Osteoblast (primary cell): ENCODE measurements around the gene GAB2. TPM values are rescaled to one million over a fixed set of nuclear protein-coding genes. Genes with fewer than 3 reads are reported as not detected.

Experiments used
- DNase-seq: peaks from one replicate; pipeline ENCODE4 v3.0.0; 2011; ENCODE audit warnings: low spot score, mixed read lengths; ENCODE audit not compliant: insufficient read length; ENCODE audit errors: missing footprints
- H2AFZ ChIP-seq: 2 replicates; pipeline ENCODE4 v1.6.0; 2011; ENCODE audit warnings: mild to moderate bottlenecking, low read length
- H3K27ac ChIP-seq: 2 replicates; pipeline ENCODE4 v1.5.1; 2011; ENCODE audit warnings: mild to moderate bottlenecking, low read depth, low read length, moderate library complexity
- H3K27me3 ChIP-seq: 2 replicates; pipeline ENCODE4 v1.6.0; 2012; ENCODE audit warnings: mild to moderate bottlenecking, control low read depth, inconsistent platforms, low read length, moderate library complexity; ENCODE audit not compliant: insufficient read depth
- H3K36me3 ChIP-seq: 2 replicates; pipeline ENCODE4 v1.5.1; 2011; ENCODE audit warnings: mild to moderate bottlenecking, low read length, control low read depth, moderate library complexity; ENCODE audit not compliant: insufficient read depth
- H3K4me1 ChIP-seq: 2 replicates; pipeline ENCODE4 v1.5.1; 2011; ENCODE audit warnings: mild to moderate bottlenecking, low read length, control low read depth, moderate library complexity; ENCODE audit not compliant: insufficient read depth
- H3K4me2 ChIP-seq: 2 replicates; pipeline ENCODE4 v1.6.0; 2011; ENCODE audit warnings: mild to moderate bottlenecking, low read length; ENCODE audit not compliant: insufficient read depth
- H3K4me3 ChIP-seq: fragments of 200-600 bp; sonication (generic); 3 replicates; pipeline ENCODE4 v1.5.1; 2012; ENCODE audit warnings: mild to moderate bottlenecking, low read length, inconsistent platforms; ENCODE audit not compliant: insufficient read depth
- H3K79me2 ChIP-seq: 2 replicates; pipeline ENCODE4 v1.6.0; 2012; ENCODE audit warnings: mild to moderate bottlenecking, low read length, control low read depth, inconsistent platforms; ENCODE audit not compliant: insufficient read depth
- H3K9me3 ChIP-seq: 2 replicates; pipeline ENCODE4 v1.5.1; 2011; ENCODE audit warnings: low read depth, low read length, control low read depth
- H4K20me1 ChIP-seq: 2 replicates; pipeline ENCODE4 v1.6.0; 2012; ENCODE audit warnings: mild to moderate bottlenecking, low read length, control low read depth; ENCODE audit not compliant: insufficient read depth
- CTCF ChIP-seq: IDR thresholded peaks from 2 replicates; pipeline ENCODE4 v1.5.1; 2011; ENCODE audit warnings: mild to moderate bottlenecking, low read depth, low read length, moderate library complexity; ENCODE audit errors: extremely low read depth
- total RNA-seq: library from RNA; depleted of rRNA; stranded (reverse); fragments of >200 nt; gene quantifications from 2 replicates; pipeline ENCODE4 v1.2.3, GENCODE V29; 2012

GAB2 gene
- total RNA-seq, 1 donor = 18.5 TPM

GRCh38 chr11:78344676-78345075 is 72.9 kb downstream of the GAB2 start:
- Histone ChIP-seq H3K27ac (no peak overlapping the region), H3K27me3 (no peaks in the 10 kb centered on the region), H3K79me2 (peaks cover 9% of the 10 kb centered on the region), H3K4me3 (no peak overlapping the region), H4K20me1 (no peaks in the 10 kb centered on the region), H3K36me3 (no peaks in the 10 kb centered on the region), H3K4me1 (peaks cover 8% of the 10 kb centered on the region), H2AFZ (no peak overlapping the region), H3K4me2 (no peak overlapping the region), H3K9me3 (no peaks in the 10 kb centered on the region)
- TF ChIP-seq CTCF = no peak
- DNase-seq = no peak

- H3K79me2 ChIP-seq = peaks cover 8% of the 10 kb centered on the region
- TF ChIP-seq CTCF = no peak
- no peak overlapping the region for H3K4me2 ChIP-seq
- no peaks in the 10 kb centered on the region for H3K27me3 ChIP-seq
- H3K27ac ChIP-seq = no peak overlapping the region
- H3K4me1 ChIP-seq = peaks cover 3% of the 10 kb centered on the region
- no peak overlapping the region for H2AFZ ChIP-seq
- H3K9me3 ChIP-seq = no peaks in the 10 kb centered on the region
- no peaks in the 10 kb centered on the region for H3K36me3 ChIP-seq
- no peaks in the 10 kb centered on the region for H4K20me1 ChIP-seq
- H3K4me3 ChIP-seq = no peak overlapping the region
- DNase-seq = no peak
Observed at GRCh38 chr11:78344094-78344493, 73.5 kb downstream of the GAB2 start.

- peaks cover 3% of the 10 kb centered on the region for H3K4me1 ChIP-seq
- H3K79me2 ChIP-seq = peaks cover under 1% of the 10 kb centered on the region
- no peak overlapping the region for H3K4me2 ChIP-seq
- H3K4me3 ChIP-seq = no peak overlapping the region
- no peak for DNase-seq
- TF ChIP-seq CTCF = no peak
- H2AFZ ChIP-seq = no peak overlapping the region
- H3K27me3 ChIP-seq = no peaks in the 10 kb centered on the region
- no peaks in the 10 kb centered on the region for H3K36me3 ChIP-seq
- H3K9me3 ChIP-seq = no peaks in the 10 kb centered on the region
- H4K20me1 ChIP-seq = no peaks in the 10 kb centered on the region
- H3K27ac ChIP-seq = no peak overlapping the region
Observed at GRCh38 chr11:78343303-78343702, 74.3 kb downstream of the GAB2 start.

GRCh38 chr11:78341841-78342240 is 75.8 kb downstream of the GAB2 start:
- no peak overlapping the region for H3K4me3 ChIP-seq
- DNase-seq = no peak
- peaks cover 1% of the 10 kb centered on the region for H3K4me1 ChIP-seq
- H2AFZ ChIP-seq = no peak overlapping the region
- H3K9me3 ChIP-seq = no peaks in the 10 kb centered on the region
- no peak for TF ChIP-seq CTCF
- H4K20me1 ChIP-seq = no peaks in the 10 kb centered on the region
- H3K79me2 ChIP-seq = no peaks in the 10 kb centered on the region
- no peaks in the 10 kb centered on the region for H3K36me3 ChIP-seq
- no peak overlapping the region for H3K27ac ChIP-seq
- H3K4me2 ChIP-seq = no peak overlapping the region
- H3K27me3 ChIP-seq = no peaks in the 10 kb centered on the region
